Mammary epithelial cell (primary cell): ENCODE results near the gene FLT4.

Experiments
- EZH2 ChIP-seq: IDR thresholded peaks from 2 replicates; pipeline ENCODE4 v1.6.1; 2012; ENCODE audit warnings: low read length, inconsistent platforms, borderline replicate concordance
- TF ChIP-seq, protein P1 (sequence below), 2 donors: IDR thresholded peaks in 1 of 2; conservative IDR thresholded peaks in 1 of 2; 2 replicates each; pipeline ENCODE4 v1.5.1; 2011 to 2012; ENCODE audit warnings: inconsistent platforms in 2 of 2, low read length in 2 of 2, mild to moderate bottlenecking in 2 of 2, control low read depth in 1 of 2, low read depth in 1 of 2; ENCODE audit not compliant: insufficient read depth in 1 of 2; ENCODE audit errors: extremely low read depth in 1 of 2

DNA sequence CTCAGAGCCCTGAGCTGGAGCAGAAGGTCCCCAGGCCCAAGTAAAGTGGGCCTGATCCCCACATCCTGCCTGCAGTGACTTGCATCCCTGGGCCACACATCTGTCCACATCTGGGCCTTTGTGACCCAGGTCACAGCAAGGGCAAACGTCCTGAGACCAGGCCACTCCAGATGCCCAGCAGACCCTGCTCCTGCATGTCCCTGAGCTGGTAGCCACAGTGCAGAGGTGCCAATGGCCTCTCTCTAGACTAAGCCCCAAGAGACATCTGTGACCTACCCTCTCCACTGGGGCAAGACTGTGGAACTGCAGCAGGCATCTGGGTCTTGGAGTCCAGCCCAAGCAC, 2.5 kb downstream of the FLT4 start:
- TF ChIP-seq, protein P1, sequence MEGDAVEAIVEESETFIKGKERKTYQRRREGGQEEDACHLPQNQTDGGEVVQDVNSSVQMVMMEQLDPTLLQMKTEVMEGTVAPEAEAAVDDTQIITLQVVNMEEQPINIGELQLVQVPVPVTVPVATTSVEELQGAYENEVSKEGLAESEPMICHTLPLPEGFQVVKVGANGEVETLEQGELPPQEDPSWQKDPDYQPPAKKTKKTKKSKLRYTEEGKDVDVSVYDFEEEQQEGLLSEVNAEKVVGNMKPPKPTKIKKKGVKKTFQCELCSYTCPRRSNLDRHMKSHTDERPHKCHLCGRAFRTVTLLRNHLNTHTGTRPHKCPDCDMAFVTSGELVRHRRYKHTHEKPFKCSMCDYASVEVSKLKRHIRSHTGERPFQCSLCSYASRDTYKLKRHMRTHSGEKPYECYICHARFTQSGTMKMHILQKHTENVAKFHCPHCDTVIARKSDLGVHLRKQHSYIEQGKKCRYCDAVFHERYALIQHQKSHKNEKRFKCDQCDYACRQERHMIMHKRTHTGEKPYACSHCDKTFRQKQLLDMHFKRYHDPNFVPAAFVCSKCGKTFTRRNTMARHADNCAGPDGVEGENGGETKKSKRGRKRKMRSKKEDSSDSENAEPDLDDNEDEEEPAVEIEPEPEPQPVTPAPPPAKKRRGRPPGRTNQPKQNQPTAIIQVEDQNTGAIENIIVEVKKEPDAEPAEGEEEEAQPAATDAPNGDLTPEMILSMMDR (conservative IDR thresholded peaks at IDR 0.05 in 1 of 2, IDR thresholded peaks at IDR 0.05 in 1 of 2; ENCODE audit: extremely low read depth in 1 of 2, insufficient read depth in 1 of 2, low read depth in 1 of 2, low read length in 2 of 2), result no peak
- no peak for TF ChIP-seq EZH2
